ENCODE measurements around the gene EDC4.
"Not testable (repeated sequence)": the region's sequence is repeated elsewhere in the genome, so short reads cannot be mapped to it uniquely, and the experiment has no call there.

The EDC4 gene, protein sequence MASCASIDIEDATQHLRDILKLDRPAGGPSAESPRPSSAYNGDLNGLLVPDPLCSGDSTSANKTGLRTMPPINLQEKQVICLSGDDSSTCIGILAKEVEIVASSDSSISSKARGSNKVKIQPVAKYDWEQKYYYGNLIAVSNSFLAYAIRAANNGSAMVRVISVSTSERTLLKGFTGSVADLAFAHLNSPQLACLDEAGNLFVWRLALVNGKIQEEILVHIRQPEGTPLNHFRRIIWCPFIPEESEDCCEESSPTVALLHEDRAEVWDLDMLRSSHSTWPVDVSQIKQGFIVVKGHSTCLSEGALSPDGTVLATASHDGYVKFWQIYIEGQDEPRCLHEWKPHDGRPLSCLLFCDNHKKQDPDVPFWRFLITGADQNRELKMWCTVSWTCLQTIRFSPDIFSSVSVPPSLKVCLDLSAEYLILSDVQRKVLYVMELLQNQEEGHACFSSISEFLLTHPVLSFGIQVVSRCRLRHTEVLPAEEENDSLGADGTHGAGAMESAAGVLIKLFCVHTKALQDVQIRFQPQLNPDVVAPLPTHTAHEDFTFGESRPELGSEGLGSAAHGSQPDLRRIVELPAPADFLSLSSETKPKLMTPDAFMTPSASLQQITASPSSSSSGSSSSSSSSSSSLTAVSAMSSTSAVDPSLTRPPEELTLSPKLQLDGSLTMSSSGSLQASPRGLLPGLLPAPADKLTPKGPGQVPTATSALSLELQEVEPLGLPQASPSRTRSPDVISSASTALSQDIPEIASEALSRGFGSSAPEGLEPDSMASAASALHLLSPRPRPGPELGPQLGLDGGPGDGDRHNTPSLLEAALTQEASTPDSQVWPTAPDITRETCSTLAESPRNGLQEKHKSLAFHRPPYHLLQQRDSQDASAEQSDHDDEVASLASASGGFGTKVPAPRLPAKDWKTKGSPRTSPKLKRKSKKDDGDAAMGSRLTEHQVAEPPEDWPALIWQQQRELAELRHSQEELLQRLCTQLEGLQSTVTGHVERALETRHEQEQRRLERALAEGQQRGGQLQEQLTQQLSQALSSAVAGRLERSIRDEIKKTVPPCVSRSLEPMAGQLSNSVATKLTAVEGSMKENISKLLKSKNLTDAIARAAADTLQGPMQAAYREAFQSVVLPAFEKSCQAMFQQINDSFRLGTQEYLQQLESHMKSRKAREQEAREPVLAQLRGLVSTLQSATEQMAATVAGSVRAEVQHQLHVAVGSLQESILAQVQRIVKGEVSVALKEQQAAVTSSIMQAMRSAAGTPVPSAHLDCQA (N-terminal part only)

DNA sequence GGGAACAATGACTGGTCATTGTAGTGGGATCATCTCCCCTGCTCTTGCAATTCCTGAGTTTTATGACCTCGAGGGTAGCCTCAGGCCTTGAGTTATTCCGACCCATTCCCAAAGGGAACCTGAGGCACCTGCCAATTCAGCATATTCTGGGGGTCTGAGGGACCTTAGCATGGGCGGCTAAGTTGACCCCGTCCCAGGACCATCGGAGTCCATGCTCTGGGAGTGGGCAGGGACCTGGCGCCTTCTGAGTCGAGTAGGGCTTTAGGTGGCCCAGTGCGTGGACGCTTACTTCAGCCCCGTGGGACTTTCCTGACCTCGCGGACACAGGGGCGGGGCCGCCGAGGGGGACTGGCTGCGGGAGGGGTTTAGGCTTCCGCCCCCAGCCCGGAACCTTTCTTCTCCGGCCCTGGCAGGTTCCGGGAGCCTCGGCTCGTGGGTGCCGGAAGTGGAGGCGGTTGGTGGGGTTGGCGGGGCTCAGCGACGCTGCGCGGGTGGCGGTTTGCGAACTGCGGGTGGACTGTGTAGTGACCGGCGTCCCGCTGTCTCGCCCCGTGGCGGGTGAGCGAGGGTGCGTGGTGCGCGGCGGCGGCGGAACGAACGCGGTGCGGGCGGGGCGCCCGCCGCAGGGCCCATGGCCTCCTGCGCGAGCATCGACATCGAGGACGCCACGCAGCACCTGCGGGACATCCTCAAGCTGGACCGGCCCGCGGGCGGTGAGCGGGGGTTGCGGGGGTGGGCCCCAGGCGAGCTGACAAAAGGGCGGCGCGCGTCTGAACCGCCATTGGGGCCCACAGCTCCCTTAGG is at the start of gene EDC4:
Gene EDC4 (plus strand): TSS at position 422 of the 804 bp plus-strand sequence. CDS start 210 bp downstream, at position 632.
- peak; percentile 33 to 66 for DNase-seq

DNA sequence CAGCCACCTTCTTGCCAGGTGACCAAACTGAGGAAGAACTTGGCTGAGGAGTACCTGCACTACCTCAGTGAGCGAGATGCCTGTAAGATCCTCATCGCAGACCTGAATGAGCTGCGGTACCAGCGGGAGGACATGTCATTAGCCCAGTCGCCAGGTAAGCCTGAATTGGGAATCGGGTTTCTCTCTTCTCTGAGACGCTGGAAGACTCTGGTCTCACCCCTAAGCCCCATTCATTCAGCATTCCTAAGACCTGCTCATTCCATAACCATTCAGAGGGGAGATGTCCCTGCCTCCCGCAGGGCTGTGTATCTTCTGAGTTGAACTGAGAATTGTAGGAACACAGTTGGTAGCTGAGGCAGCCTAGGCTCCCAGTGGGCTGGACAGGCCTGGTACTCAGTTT is 47.7 kb upstream of the EDC4 start:
- DNase-seq, result no peak

- no peak for DNase-seq
Observed at GRCh38 chr16:67825906-67826305, 46.9 kb upstream of the EDC4 start.

GRCh38 chr16:67828651-67829050 is 44.2 kb upstream of the EDC4 start:
- no peak for DNase-seq

- DNase-seq, result no peak
Observed at GRCh38 chr16:67833030-67833414, 39.8 kb upstream of the EDC4 start.

- peak; percentile 85 to 88 for DNase-seq
Observed at GRCh38 chr16:67833415-67834241, 39.2 kb upstream of the EDC4 start.

DNA sequence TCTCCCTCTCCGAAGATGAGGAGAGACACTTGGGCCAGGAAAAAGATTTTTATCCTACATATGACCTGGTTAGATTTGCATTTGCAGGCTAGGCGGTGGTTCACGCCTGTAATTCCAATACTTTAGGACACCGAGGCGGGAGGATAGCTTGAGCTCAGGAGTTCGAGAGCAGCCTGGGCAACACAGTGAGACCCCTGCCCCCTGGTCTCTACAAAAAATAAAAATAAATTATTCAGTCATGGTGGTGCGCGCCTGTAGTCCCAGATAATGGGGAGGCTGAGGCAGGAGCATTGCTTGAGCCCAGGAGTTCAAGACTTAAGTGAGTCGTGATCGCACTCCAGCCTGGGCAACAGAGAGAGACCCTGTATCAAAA is 38.6 kb upstream of the EDC4 start:
- DNase-seq, result no peak

DNA sequence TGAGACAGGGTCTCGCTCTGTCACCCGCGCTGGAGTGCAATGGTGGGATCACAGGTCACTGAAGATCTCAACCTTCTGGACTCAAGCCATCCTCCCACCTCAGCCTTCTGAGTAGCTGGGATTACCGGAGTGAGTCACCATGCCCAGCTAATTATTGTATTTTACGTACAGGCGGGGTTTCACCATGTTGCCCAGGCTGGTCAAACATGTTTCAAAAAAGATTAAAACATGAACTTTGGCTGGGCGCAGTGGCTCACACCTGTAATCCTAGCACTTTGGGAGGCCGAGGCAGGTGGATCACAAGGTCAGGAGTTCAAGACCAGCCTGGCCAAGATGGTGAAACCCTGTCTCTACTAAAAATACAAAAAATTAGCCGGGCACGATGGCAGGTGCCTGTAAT is 35.7 kb upstream of the EDC4 start:
- not testable (repeated sequence) for DNase-seq

- no peak for DNase-seq
Observed at GRCh38 chr16:67837811-67838210, 35.0 kb upstream of the EDC4 start.

- DNase-seq, result no peak
Observed at GRCh38 chr16:67841198-67841815, 31.5 kb upstream of the EDC4 start.

DNA sequence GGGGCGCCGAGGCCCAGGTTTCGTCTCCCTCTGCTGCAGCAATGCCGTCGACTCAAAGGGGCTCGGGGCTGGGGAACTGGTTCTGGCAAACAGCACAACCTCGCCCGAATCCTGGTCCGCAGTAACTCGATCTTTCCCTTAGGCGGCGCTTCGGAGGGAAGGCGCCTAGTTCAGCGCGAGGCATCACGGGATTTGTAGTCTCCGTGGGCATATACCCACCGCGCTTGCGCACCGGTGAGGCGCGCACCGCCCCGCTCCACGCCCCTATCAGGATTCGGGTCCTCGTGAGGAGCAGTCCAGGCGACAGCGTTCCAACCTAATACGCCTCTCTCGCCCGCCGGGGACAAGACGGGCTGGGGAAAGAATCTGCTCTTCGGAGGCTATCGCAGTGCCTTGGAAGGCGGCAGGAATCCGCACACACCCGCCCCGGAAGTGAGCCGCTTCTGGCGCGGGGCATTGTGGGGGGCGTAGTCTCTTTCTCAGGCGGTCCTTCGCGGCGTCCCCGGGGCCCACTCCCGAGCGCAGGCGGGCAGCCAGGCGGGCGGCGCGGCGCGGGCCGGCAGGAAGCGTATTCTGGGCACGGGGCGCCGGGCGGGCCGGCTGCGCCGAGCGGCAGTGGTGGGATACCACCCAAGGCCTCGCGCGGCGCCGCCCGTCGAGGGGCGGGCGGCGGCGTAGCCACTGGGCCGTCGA is 30.9 kb upstream of the EDC4 start, which contains the start of gene THAP11:
Gene THAP11 (plus strand): TSS at position 505 of the 693 bp plus-strand sequence. CDS start 235 bp downstream, outside the sequence.
- peak; percentile 85 to 91 for DNase-seq

DNA sequence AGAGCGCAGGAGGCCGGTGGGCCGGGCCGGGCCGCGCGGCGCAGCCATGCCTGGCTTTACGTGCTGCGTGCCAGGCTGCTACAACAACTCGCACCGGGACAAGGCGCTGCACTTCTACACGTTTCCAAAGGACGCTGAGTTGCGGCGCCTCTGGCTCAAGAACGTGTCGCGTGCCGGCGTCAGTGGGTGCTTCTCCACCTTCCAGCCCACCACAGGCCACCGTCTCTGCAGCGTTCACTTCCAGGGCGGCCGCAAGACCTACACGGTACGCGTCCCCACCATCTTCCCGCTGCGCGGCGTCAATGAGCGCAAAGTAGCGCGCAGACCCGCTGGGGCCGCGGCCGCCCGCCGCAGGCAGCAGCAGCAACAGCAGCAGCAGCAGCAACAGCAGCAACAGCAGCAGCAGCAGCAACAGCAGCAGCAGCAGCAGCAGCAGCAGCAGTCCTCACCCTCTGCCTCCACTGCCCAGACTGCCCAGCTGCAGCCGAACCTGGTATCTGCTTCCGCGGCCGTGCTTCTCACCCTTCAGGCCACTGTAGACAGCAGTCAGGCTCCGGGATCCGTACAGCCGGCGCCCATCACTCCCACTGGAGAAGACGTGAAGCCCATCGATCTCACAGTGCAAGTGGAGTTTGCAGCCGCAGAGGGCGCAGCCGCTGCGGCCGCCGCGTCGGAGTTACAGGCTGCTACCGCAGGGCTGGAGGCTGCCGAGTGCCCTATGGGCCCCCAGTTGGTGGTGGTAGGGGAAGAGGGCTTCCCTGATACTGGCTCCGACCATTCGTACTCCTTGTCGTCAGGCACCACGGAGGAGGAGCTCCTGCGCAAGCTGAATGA is 30.1 kb upstream of the EDC4 start:
- peak in 1 of 2 experiments; percentile 39 for DNase-seq

GRCh38 chr16:67843343-67843765 is 29.5 kb upstream of the EDC4 start:
- DNase-seq, result no peak

- no peak for DNase-seq
Observed at GRCh38 chr16:67844497-67844896, 28.4 kb upstream of the EDC4 start.

DNA sequence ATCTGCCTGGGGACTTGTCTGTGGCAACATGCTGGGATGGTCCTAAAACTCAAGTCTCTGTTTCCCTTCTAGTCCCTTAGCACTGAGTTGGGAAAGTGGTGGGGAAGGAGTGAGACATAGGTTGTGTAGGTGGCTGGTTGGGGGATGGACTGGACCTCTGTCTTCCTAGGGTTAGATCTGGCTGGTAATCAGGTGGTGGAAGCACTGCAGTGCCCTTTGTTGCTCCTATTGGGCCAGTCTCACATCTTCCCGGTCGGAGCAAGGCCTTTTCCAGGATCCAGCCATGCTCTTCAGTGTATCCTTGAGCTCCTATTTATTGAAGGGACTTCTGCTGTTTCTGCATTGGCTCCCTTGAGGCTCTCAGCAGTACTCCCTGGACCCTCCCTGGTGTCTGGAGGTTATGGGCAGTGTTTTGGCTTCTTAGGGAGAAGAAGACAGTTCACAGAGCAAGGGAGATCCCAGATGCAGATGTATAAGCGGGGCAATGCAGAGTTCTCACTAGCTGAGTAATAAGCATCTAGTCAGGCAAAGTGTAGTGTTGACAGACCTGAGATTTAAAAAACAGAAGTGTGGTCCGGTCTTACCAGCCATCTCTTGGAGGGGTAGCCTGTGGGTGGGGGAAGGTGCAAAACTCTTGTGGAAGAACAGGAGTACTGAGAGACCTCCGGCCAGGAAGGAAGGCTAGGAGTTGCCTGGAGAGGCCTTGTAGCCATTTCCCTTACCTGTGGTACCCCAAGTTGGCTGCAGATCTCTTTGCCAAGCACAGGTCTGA is 27.4 kb upstream of the EDC4 start:
- DNase-seq, result no peak

- DNase-seq, result no peak
Observed at GRCh38 chr16:67846063-67846319, 26.9 kb upstream of the EDC4 start.

- DNase-seq, result peak; percentile 89
Observed at GRCh38 chr16:67846320-67847063, 26.4 kb upstream of the EDC4 start, which contains the start of gene NUTF2. Gene NUTF2 (plus strand): TSS chr16:67846933. CDS start chr16:67865131, 18,198 bp downstream.
